Stimulated activated CD8-positive, alpha-beta memory T cell treated with anti-CD3 and anti-CD28 coated beads, Interleukin-15, amount 100 ng/mL, for 4 hours (primary cell): ENCODE measurements around the gene GRM3.

Source experiments
- DNase-seq, 2 donors: peaks; one replicate each; pipeline ENCODE4 v3.0.0-alpha.2; 2020; ENCODE audit warnings: low read depth in 2 of 2

Gene GRM3

GRCh38 chr7:86692755-86693154, 49.0 kb downstream of the GRM3 start:
- DNase-seq = no peak

GRCh38 chr7:86706406-86706805, 62.7 kb downstream of the GRM3 start:
- DNase-seq = no peak

DNA sequence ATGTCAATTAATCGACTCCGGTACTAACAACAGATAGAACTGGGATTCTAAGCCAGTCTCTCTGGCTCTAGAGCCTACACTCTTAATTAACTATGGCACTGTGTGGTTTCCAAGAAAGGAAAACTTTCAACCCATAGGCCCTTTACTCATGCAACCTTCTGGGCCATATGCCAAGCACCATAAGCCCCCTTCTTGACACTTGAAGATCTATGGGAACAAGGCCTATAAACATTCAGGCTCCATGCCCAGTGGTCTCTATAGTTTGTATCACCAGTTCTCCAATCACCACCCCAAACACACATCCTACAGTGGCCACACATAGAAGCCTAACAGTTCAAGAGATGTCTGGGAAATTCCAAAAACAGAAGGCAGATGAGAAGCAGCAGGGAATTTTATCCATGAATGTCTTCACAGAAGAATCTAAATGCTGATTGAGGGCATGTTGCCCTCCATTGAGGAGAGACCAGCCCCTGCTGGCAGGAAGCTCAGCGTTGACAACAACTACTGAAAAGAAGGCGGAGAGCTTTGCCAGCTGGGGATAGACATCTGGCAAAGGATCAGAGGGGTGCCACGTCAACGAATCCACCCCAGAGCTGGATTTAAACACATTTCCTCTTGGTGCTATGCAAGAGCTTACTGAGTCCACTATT, 64.4 kb downstream of the GRM3 start:
- no peak for DNase-seq

- DNase-seq = no peak
These were observed 76.6 kb downstream of the GRM3 start for GRCh38 chr7:86720306-86720705.

DNA sequence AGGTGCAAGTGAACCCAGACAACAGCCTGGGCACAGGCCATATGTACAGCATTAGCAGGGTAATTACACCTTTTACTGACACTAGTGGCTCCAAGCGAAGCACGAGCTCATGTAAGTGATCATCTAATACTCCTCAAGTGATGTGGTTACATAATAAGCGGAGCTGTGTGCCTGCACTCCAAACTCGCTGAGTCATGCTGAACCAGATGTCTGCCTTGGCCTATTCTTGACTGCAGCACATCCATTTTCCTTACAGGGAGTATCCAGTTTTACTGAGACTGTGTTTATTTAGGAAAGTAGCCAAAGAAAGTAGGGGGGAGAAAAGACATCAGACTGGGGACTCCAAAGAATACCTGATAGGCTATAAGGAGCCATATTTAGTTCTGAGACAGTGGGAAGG, 90.1 kb downstream of the GRM3 start:
- no peak for DNase-seq

DNA sequence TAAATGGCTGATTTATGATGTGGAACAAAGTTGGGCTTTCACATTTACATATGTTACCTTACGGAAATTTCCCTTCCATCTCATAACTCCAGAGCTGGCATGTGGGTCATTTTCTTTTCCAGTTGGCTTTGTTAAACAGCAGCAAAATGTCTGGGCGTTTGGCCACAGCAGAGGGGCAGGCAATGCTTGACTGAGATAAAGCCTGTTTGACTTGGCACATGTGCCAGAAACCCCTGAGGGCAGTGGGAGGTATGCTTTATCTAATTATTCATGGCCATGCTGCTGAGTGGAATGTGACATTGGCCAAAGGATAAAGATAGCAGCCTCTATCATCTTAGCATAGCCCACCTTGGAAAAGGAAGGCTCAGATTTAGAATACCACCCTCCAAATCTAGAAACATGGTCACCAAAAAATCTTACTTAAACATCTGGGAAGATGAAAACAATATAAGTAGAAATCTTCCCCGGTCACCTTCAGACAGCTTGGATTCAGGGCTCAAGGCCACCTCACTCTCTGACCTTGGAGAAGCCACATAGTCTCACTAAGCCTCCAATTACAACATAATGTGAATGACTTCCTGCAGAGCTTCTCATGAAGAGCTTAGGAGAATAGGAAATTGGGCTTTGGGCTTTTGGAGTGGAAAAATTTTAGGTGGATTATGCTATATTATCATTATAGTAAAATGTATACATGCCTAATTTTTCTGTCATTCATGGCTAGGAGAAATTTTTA, 101.5 kb downstream of the GRM3 start:
- DNase-seq = no peak

- DNase-seq = no peak
These were observed 104.0 kb downstream of the GRM3 start for GRCh38 chr7:86747698-86748097.

DNA sequence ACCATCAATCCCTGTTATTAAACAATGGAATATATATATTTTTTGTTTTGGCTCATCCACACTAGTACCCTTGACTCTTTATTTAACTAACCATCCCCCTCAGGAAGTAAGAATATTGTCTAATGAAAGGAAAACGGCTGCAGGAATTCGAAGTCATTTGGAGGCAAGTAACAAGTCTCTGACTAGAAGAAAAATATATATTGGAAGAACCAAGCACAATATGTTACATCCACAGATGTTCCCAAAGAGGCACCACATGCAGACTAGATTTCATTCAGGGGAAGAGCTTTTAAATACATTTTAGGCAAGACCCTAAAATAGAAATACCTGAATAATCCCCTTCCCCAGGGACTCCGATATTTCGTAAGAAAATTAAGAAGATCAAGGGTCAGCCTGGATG, 104.5 kb downstream of the GRM3 start:
- no peak for DNase-seq

GRCh38 chr7:86748843-86749719, 105.4 kb downstream of the GRM3 start:
- no peak for DNase-seq

DNA sequence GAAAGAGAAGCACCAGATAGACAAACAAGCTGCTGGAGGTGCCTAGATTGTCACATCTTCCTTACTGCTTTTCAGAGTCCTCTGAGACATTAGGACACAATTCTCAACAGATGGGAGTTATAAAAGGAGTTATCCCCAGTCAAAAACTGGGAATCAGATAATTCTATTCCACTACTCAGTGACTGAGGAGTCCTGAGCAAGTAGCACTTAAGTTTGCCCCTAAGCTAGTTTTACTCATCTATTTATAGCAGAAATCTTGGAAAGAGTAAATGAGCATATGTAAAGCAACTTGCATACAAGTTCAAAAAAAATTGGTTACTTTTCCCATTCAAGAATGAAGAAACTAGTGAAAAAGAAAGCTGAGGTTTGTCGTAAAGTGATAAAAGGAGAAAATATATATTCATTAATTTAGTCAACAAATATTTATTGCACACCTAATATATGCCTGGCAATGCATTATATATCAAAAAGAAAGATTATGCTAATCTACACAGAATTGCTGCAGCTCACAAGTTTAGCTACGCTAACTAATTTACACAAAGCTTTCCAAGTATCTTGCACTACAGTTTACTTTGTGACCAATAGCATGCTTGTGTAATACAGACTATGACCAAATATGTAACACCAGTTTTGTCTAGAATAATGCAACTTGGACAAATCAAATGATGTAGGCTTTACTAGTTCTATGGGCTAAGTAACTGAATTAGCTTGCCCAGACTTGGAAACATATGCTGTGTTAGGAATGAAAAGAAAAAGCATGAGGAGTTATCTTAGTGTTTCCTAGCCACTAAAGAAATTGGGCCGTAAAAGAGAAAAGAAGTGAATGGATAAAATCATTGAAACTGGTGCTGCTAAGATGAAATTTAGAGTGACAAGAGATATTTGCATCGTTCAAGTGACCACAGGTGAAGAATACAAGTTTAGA, 106.3 kb downstream of the GRM3 start:
- no peak for DNase-seq

DNA sequence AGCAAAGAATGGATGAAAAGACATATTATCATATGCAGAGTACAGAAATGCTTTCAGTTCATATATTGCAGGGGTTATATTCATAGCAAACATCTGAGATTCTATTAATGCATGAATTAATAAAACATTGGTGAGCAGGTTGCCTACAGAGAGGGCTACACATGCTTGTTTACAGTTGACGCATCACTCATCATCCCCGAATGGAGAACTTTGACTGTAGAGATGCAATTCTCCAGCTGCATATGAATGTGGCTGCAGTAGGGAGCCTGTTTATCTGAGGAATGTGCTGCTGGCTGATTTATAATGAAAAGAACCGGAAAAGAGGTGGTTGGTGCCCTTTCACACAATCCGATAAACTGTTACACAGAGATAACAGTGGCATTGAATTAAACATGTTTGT, 116.5 kb downstream of the GRM3 start:
- no peak for DNase-seq

GRCh38 chr7:86762129-86762528, 118.4 kb downstream of the GRM3 start:
- no peak for DNase-seq

DNA sequence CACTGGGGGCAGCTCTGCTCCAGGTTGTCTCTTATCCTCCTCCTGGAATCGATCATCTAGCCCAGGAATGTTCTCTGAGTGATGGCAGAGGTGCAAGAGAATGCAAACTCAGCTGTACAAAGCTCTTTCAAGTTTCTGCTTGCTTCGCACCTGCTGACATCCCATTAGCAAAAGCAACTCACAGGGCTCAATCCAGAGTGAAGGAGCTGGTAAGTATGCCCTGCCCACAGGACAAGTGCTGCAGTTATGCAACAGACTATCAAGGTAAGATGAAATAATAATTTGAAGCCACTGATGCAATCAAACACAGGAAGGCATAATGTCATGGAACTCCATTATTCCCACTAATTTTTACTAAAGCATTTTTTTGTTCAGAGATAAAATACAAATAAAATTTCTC, 122.2 kb downstream of the GRM3 start:
- DNase-seq = no peak

GRCh38 chr7:86768394-86768793, 124.7 kb downstream of the GRM3 start:
- DNase-seq = no peak

DNA sequence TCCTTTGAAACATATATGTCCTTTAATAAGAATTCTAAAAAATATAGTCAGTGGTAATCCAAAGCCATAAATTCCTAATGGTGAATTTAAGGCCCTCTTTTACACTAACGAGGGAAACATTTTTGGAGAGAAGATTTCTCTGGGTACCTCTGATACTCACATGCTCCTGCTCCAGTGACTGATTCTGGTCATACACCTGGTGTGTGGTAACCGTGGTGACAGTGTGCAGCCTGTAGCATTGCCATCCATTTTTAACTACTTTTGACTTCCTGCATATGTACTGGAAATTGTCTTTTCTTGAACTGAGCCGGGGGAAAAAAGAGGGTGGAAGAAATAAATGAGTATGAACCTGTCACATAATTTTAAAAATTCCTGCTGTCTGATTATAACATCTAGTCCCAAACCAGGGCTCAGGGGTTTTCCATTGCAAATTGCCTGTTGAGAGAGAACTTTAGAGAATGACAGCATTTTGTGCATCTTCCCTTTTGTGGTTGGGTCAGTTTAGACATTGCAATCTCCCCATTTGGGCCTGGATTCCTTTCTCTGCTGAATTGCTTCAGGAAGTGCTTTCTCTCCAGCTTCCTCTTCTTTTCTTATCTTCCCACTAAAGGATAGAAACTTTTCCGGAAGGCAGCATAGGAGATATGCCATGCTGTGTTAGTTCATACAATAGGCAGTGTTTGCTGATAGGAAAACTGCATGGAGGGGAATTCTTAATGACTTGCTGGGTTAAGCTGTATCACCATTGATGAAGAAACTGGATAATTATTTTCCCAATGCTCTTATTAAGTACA, 125.5 kb downstream of the GRM3 start:
- DNase-seq = no peak

- DNase-seq = no peak
These were observed 129.6 kb downstream of the GRM3 start for GRCh38 chr7:86773309-86773708.

- DNase-seq = no peak
These were observed 131.5 kb downstream of the GRM3 start for GRCh38 chr7:86775203-86775602.

GRCh38 chr7:86776136-86776535, 132.4 kb downstream of the GRM3 start:
- DNase-seq = no peak

DNA sequence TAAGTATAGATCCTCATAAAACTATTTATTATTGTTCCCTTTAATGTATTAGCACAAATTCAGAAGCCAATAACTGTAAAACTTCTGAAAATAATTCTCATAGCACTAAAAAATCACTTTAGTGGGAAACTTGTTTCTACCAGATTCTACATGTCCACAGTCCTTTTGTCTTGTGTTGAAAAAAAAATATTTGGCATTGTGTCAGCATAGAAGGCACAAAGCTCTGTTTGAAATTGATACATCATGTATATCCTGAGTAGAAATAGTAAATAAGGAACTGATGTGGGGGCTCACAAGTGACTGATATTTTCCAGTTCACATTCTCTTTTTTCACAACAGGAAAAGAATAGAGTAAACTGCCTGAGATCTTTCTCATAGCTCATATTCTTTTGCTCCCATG, 134.6 kb downstream of the GRM3 start:
- no peak for DNase-seq

DNA sequence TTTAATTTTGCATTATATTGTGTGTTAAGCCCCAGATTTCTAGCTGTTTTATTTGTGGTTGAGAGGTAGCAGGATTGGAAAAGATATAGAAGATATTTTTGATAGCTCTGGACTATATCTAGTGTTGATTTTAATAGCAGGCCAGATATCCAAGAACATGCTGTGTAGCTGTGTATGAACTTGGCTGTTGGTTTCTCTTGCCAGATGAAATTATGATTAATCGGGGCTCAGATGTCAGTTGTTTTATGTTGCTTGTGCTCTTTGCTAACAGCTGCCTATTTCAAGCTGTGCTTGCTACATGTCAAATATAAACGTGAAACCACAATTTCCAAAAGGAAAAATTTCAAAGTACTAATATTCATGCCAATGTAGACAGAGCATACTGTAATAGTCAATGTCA, 141.1 kb downstream of the GRM3 start:
- DNase-seq = no peak

DNA sequence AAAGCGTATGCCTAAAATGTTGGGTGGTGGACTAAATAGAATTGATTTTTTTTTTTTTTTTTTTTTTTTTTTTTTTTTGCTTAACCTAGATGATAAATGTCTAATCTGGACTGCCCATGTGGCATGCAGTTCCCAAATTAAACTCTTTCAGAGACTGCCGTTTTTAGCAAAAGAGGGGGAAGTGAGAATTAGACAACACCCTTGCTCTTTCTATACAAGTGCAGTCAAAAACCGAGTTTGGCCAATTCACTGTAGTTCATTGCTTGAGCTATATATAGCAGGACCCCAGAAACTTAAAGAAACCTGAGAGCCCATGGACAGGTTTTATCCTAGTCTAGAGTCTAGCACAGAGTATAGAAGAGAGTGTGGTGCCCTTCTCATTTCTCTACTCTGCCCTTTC, 141.9 kb downstream of the GRM3 start:
- no peak for DNase-seq
